Suprapubic skin (tissue), 4 donors: ENCODE data around the gene TAB3. TPM values are rescaled to one million over a fixed set of nuclear protein-coding genes. Genes with fewer than 3 reads are reported as not detected.

Experiments
- DNase-seq, 2 donors: peaks; one replicate each; pipeline ENCODE4 v3.0.0-alpha.2; 2019; ENCODE audit warnings: low spot score in 2 of 2
- H3K27ac ChIP-seq: fragments of 200-600 bp; sonication (generic); one replicate; pipeline ENCODE4 v1.5.1; 2019
- H3K27me3 ChIP-seq: fragments of 200-600 bp; sonication (generic); one replicate; pipeline ENCODE4 v1.5.1; 2019
- H3K36me3 ChIP-seq: fragments of 200-600 bp; sonication (generic); one replicate; pipeline ENCODE4 v1.5.1; 2019
- H3K4me1 ChIP-seq: fragments of 200-600 bp; sonication (generic); one replicate; pipeline ENCODE4 v1.5.1; 2019
- H3K4me3 ChIP-seq: fragments of 200-600 bp; sonication (generic); one replicate; pipeline ENCODE4 v1.5.1; 2019; ENCODE audit warnings: mild to moderate bottlenecking
- H3K9me3 ChIP-seq: fragments of 200-600 bp; sonication (generic); one replicate; pipeline ENCODE4 v1.5.1; 2019
- CTCF ChIP-seq, 2 donors: fragments of 200-600 bp in 1 of 2; fragments of 450-650 bp in 1 of 2; sonication (generic) in 1 of 2; IDR thresholded peaks; one replicate each; pipeline ENCODE4 v1.5.1; 2016 to 2019; ENCODE audit warnings: antibody characterized with exemption in 2 of 2, mild to moderate bottlenecking in 1 of 2, moderate library complexity in 1 of 2
- EP300 ChIP-seq: sonication (generic); formaldehyde crosslinking; IDR thresholded peaks from one replicate; pipeline ENCODE4 v1.6.1; 2017; ENCODE audit warnings: antibody characterized with exemption
- POLR2A ChIP-seq, 2 donors: fragments of 450-650 bp; IDR thresholded peaks; one replicate each; pipeline ENCODE4 v1.6.1; 2017; ENCODE audit warnings: antibody characterized with exemption in 2 of 2, mild to moderate bottlenecking in 2 of 2, moderate library complexity in 2 of 2
- POLR2AphosphoS5 ChIP-seq, 3 donors: sonication (generic); formaldehyde crosslinking; IDR thresholded peaks; one replicate each; pipeline ENCODE4 v1.6.1; 2017; ENCODE audit warnings: antibody characterized with exemption in 3 of 3
- WGBS: methylation state at CpG from one replicate; pipeline ENCODE4 v1.1.5; 2018; 5-methylcytosine and 5-hydroxymethylcytosine counted together
- total RNA-seq, 4 donors: library from RNA; depleted of rRNA; stranded (reverse); fragments of >200 nt; gene quantifications; one replicate each; pipeline ENCODE4 v1.1.0, GENCODE V29; 2016

Gene TAB3
- total RNA-seq, 4 donors from 2014 or later: 23.2 to 41.9 (median 26.8) TPM

- WGBS: 43% methylated on average over 2 of the region's 2 CpGs
- TF ChIP-seq CTCF (IDR thresholded peaks at IDR 0.05) (no peak), POLR2A (IDR thresholded peaks at IDR 0.05) (no peak), EP300 (no peak), POLR2AphosphoS5 (IDR thresholded peaks at IDR 0.05) (no peak)
- H3K4me3 ChIP-seq: no peak overlapping the region
- no peaks in the 10 kb centered on the region for H3K9me3 ChIP-seq
- H3K27ac ChIP-seq: no peak overlapping the region
- no peaks in the 10 kb centered on the region for H3K27me3 ChIP-seq
- DNase-seq: no peak
- no peaks in the 10 kb centered on the region for H3K36me3 ChIP-seq
- no peaks in the 10 kb centered on the region for H3K4me1 ChIP-seq
Observed at GRCh38 chrX:30895370-30895769, 6.3 kb upstream of the TAB3 start.

GRCh38 chrX:30893206-30893605 lies 4.2 kb upstream of the TAB3 start:
- no peak for DNase-seq
- Histone ChIP-seq H3K4me3 (no peak overlapping the region), H3K27ac (no peak overlapping the region), H3K4me1 (no peaks in the 10 kb centered on the region), H3K9me3 (no peaks in the 10 kb centered on the region), H3K27me3 (no peaks in the 10 kb centered on the region), H3K36me3 (no peaks in the 10 kb centered on the region)
- 60% methylated on average over 4 of the region's 4 CpGs for WGBS
- no peak for TF ChIP-seq POLR2AphosphoS5 (IDR thresholded peaks at IDR 0.05)
- TF ChIP-seq EP300: no peak
- no peak for TF ChIP-seq POLR2A (IDR thresholded peaks at IDR 0.05)
- no peak for TF ChIP-seq CTCF (IDR thresholded peaks at IDR 0.05)

GRCh38 chrX:30892591-30892990 lies 3.5 kb upstream of the TAB3 start:
- 29% methylated on average over 1 of the region's 1 CpG for WGBS
- H3K4me3 ChIP-seq: no peak overlapping the region
- no peak overlapping the region for H3K27ac ChIP-seq
- H3K36me3 ChIP-seq: no peaks in the 10 kb centered on the region
- peaks cover 5% of the 10 kb centered on the region for H3K4me1 ChIP-seq
- DNase-seq: no peak
- TF ChIP-seq POLR2AphosphoS5 (IDR thresholded peaks at IDR 0.05) (no peak), EP300 (no peak), POLR2A (IDR thresholded peaks at IDR 0.05) (no peak), CTCF (IDR thresholded peaks at IDR 0.05) (no peak)
- no peaks in the 10 kb centered on the region for H3K9me3 ChIP-seq
- no peaks in the 10 kb centered on the region for H3K27me3 ChIP-seq

- Histone ChIP-seq H3K36me3 (no peaks in the 10 kb centered on the region), H3K9me3 (no peaks in the 10 kb centered on the region), H3K4me1 (peaks cover 8% of the 10 kb centered on the region), H3K27ac (peak overlapping the region; percentile 86), H3K27me3 (no peaks in the 10 kb centered on the region), H3K4me3 (peak overlapping the region; percentile 80)
- 49% methylated on average over 31 of the region's 45 CpGs for WGBS
- peak in 1 of 2 donors; percentile 63 for DNase-seq
- TF ChIP-seq EP300 (no peak), POLR2A (IDR thresholded peaks at IDR 0.05) (no peak), POLR2AphosphoS5 (IDR thresholded peaks at IDR 0.05) (no peak), CTCF (IDR thresholded peaks at IDR 0.05) (no peak)
Observed at GRCh38 chrX:30888526-30889146, 418 bp downstream of the TAB3 start.

- peaks cover 8% of the 10 kb centered on the region for H3K4me1 ChIP-seq
- no peaks in the 10 kb centered on the region for H3K27me3 ChIP-seq
- H3K4me3 ChIP-seq: peak overlapping the region; percentile 80
- no peaks in the 10 kb centered on the region for H3K36me3 ChIP-seq
- no peak overlapping the region for H3K27ac ChIP-seq
- TF ChIP-seq POLR2A (IDR thresholded peaks at IDR 0.05): no peak
- no peak for TF ChIP-seq EP300
- no peak for TF ChIP-seq POLR2AphosphoS5 (IDR thresholded peaks at IDR 0.05)
- TF ChIP-seq CTCF (IDR thresholded peaks at IDR 0.05): no peak
- no peak for DNase-seq
- no peaks in the 10 kb centered on the region for H3K9me3 ChIP-seq
- WGBS: 49% methylated on average over 4 of the region's 4 CpGs
Observed at GRCh38 chrX:30887721-30888120, 1.3 kb downstream of the TAB3 start.
